Activated CD8-positive, alpha-beta T cell treated with anti-CD3 and anti-CD28 coated beads, Interleukin-2, amount 10 ng/mL, durations not matched to agents 7 days and 5 days (primary cell): Measurements from ENCODE around the gene GDI2. TPM values are rescaled to one million over a fixed set of nuclear protein-coding genes. Genes with fewer than 3 reads are reported as not detected.
"Not testable (repeated sequence)": the region's sequence is repeated elsewhere in the genome, so short reads cannot be mapped to it uniquely, and the experiment has no call there.

Source experiments
- ATAC-seq: fragments of 150-1000 bp; cut with Tn5 transposase; one replicate; pipeline ENCODE4 v1.10.0; 2021; ENCODE audit warnings: moderate library complexity
- CTCF ChIA-PET: fragments of 350-600 bp; sonication (Branson Sonifier 250); formaldehyde crosslinking; loops from one replicate; lab custom pipeline; 2021; ENCODE audit warnings: antibody characterized with exemption; lab: Charles Lee
- POLR2A ChIA-PET: fragments of 350-600 bp; sonication (Branson Sonifier 250); formaldehyde crosslinking; loops from one replicate; lab custom pipeline; 2021; ENCODE audit warnings: antibody characterized with exemption; lab: Charles Lee
- DNase-seq: peaks from one replicate; pipeline ENCODE4 v3.0.0-alpha.2; 2020
- H3K27ac Mint-ChIP-seq: one replicate; pipeline ENCODE4 v1.8.0; 2021; ENCODE audit warnings: mild to moderate bottlenecking, mixed read lengths
- H3K27me3 Mint-ChIP-seq: one replicate; pipeline ENCODE4 v1.8.0; 2021; ENCODE audit warnings: low read depth, mixed read lengths
- H3K36me3 Mint-ChIP-seq: one replicate; pipeline ENCODE4 v1.8.0; 2021; ENCODE audit warnings: low read depth, mixed read lengths
- H3K4me1 Mint-ChIP-seq: one replicate; pipeline ENCODE4 v1.8.0; 2021; ENCODE audit warnings: low read depth, mixed read lengths
- H3K4me3 Mint-ChIP-seq: one replicate; pipeline ENCODE4 v1.8.0; 2021; ENCODE audit warnings: mild to moderate bottlenecking, mixed read lengths
- H3K9me3 Mint-ChIP-seq: one replicate; pipeline ENCODE4 v1.8.0; 2022; ENCODE audit warnings: mixed read lengths; ENCODE audit not compliant: insufficient read depth
- total RNA-seq, 2 experiments: library from RNA; stranded (reverse); gene quantifications; one replicate each; pipeline ENCODE4 v1.2.3, GENCODE V29; 2021

Gene GDI2
- total RNA-seq, 2 experiments from 2014 or later, result 237 to 243 TPM

DNA sequence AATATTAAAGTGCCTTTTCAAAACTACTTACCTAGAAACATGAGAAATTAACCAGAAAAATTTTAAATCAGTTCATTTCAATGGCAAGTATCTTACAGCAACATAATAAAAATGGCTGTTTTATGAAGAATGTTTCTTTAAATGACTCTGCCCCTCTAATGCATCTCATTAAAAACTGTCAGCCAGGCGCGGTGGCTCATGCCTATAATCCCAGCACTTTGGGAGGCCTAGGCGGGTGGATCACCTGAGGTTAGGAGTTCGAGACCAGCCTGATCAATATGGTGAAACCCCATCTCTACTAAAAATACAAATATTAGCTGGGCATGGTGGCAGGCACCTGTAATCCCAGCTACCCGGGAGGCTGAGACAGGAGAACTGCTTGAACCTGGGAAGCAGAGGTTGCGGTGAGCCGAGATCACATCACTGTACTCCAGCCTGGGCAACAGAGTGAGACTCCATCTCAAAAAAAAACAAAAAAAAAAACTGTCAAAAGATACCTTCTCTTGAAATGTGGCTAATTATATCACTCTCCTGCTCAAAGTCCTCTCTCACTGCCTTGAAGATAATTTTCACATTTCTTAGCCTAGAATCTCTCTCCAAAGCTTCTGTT, 4.3 kb downstream of the GDI2 start:
- Mint-ChIP-seq H3K4me3 (peak overlapping the region; percentile 86), H3K36me3 (peaks cover 47% of the 10 kb centered on the region), H3K4me1 (peaks cover 50% of the 10 kb centered on the region), H3K27ac (peak overlapping the region; percentile 11)
- ChIA-PET CTCF (interaction anchor here (2.0 kb wide), 1 partner anchor 179 kb away, joined by 5 read pairs; no protein-coding TSS in a partner anchor), POLR2A (interaction anchor here (1.3 kb wide), 1 partner anchor 11 kb away, joined by 3 read pairs; no protein-coding TSS in a partner anchor)
- DNase-seq, H3K27me3 Mint-ChIP-seq, ATAC-seq, H3K9me3 Mint-ChIP-seq: not testable (repeated sequence)

DNA sequence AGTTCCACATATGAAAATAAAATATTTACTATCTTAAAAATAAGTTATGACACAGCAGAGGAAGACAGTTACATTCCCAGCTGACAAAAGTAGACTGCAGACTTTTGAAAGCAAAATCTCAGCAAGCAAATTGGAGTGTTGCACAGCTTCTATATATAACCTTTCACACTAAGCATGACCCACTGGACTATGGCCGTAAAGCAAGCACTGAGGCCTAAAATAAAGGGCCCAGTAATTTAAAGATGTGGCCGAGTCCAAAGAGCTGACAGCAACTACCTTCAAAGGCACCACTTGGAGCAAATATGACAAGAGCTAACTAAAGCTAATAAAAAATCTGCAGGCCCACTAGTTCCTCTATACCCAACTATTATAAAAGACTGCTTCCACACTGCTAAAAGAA, 6.5 kb downstream of the GDI2 start:
- ChIA-PET CTCF (no interaction called here), POLR2A (interaction anchor here (1.1 kb wide), 1 partner anchor 82 kb away, joined by 3 read pairs; no protein-coding TSS in a partner anchor)
- H3K4me1 Mint-ChIP-seq, result peaks cover 57% of the 10 kb centered on the region
- ATAC-seq (no peak), DNase-seq (no peak)
- no peaks in the 10 kb centered on the region for H3K27me3 Mint-ChIP-seq
- no peak overlapping the region for H3K4me3 Mint-ChIP-seq
- H3K27ac Mint-ChIP-seq, result no peak overlapping the region
- no peaks in the 10 kb centered on the region for H3K9me3 Mint-ChIP-seq
- H3K36me3 Mint-ChIP-seq, result peaks cover 53% of the 10 kb centered on the region

DNA sequence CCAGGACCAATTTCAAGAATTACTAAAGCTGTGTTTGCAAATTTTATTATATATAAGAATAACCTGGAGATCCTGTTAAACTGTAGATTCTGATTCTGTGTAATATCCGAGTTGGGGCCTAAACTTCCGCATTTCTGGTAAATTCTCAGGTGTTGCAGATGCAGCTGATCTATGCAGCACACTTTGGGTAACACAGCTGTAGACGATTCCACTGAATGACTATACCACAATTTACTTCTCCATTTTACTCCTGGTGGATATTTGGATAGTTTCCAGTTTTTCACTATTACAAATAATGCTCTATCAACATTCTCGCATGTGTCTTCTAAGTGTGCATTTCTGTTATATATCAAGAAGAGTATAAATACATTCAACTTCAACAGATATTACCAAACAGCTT, 7.5 kb downstream of the GDI2 start:
- POLR2A ChIA-PET, result no interaction called here

DNA sequence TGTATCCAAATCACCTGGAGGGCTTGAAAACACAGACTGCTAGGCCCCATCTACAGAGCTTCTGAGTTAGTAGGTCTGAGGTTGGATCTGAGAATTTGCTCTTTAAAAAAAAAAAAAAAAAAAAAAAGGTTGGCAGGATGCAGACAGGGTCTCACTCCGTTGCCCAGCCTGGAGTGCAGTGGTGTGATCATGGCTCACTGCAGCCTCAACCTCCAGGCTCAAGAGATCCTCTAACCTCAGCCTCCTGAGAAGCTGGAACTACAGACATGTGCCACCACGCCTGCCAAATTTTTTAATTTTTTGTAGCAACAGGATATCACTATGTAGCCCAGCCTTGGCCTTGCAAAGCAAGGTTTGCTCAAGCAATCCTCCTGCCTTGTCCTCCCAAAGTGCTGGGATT, 8.0 kb downstream of the GDI2 start:
- CTCF ChIA-PET, result no interaction called here

More for the DNA sequence above, 7.5 kb downstream of the GDI2 start:
- ATAC-seq (no peak), DNase-seq (no peak)
- no peak overlapping the region for H3K27ac Mint-ChIP-seq
- CTCF ChIA-PET, result no interaction called here
- no peaks in the 10 kb centered on the region for H3K9me3 Mint-ChIP-seq
- no peaks in the 10 kb centered on the region for H3K27me3 Mint-ChIP-seq
- H3K4me1 Mint-ChIP-seq, result peaks cover 50% of the 10 kb centered on the region
- H3K4me3 Mint-ChIP-seq, result no peak overlapping the region
- H3K36me3 Mint-ChIP-seq, result peaks cover 47% of the 10 kb centered on the region

DNA sequence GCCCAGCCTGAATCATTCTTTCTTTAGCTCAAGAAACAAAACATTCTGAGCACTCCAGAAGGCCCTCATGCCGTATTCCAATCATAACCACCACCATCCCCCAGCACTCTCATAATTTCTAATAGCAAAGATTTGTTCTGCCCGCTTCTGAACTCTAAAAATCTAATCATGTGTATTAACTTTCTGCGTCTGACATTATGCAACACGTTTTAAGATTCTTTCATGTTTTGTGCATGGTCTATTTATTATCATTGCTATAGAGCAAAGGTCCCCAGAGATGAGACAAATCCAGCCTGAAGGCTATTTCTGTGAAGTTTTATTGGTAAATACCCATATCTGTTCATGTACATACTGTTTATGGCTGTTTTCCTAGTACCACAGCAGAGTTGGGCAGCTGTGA, 8.8 kb downstream of the GDI2 start:
- H3K27me3 Mint-ChIP-seq, result no peaks in the 10 kb centered on the region
- peaks cover 39% of the 10 kb centered on the region for H3K4me1 Mint-ChIP-seq
- no peak overlapping the region for H3K4me3 Mint-ChIP-seq
- DNase-seq (no peak), ATAC-seq (no peak)
- H3K27ac Mint-ChIP-seq, result no peak overlapping the region
- ChIA-PET POLR2A (interaction anchor here (0.6 to 1.4 kb wide), 4 partner anchors 9 to 233 kb away, joined by 3 to 8 read pairs (median 6); partner anchors contain the start of gene GDI2), CTCF (no interaction called here)
- peaks cover 54% of the 10 kb centered on the region for H3K36me3 Mint-ChIP-seq
- no peaks in the 10 kb centered on the region for H3K9me3 Mint-ChIP-seq

More for the DNA sequence above, 8.0 kb downstream of the GDI2 start:
- ATAC-seq (no peak), DNase-seq (no peak)
- Mint-ChIP-seq H3K4me3 (no peak overlapping the region), H3K9me3 (no peaks in the 10 kb centered on the region), H3K4me1 (peaks cover 48% of the 10 kb centered on the region), H3K27ac (no peak overlapping the region), H3K36me3 (peaks cover 50% of the 10 kb centered on the region), H3K27me3 (no peaks in the 10 kb centered on the region)
- POLR2A ChIA-PET, result interaction anchor here (0.6 to 1.0 kb wide), 3 partner anchors 8 to 77 kb away, joined by 3 to 8 read pairs (median 3); partner anchors contain the start of gene GDI2

DNA sequence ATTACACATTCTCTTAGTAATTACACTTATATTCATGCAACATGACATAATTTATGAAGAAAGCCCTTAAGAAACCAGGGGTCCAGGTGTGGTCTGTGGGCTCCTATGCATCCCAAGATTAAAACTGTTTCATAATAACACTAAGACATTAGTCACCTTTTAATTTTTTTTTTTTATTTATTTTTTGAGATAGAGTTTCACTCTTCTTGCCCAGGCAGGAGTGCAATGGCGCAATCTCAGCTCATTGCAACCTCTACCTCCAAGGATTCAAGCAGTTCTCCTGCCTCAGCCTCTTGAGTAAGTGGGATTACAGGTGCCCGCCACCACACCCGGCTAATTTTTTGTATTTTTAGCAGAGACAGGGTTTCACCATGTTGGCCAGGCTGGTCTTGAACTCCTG, 12.5 kb downstream of the GDI2 start:
- Mint-ChIP-seq H3K27me3 (no peaks in the 10 kb centered on the region), H3K4me1 (peaks cover 15% of the 10 kb centered on the region), H3K27ac (no peak overlapping the region), H3K36me3 (peaks cover 50% of the 10 kb centered on the region), H3K4me3 (no peak overlapping the region), H3K9me3 (no peaks in the 10 kb centered on the region)
- no peak for DNase-seq
- ATAC-seq, result no peak
- ChIA-PET CTCF (interaction anchor here (1.0 kb wide), 1 partner anchor 14 kb away, joined by 3 read pairs; no protein-coding TSS in a partner anchor), POLR2A (no interaction called here)

DNA sequence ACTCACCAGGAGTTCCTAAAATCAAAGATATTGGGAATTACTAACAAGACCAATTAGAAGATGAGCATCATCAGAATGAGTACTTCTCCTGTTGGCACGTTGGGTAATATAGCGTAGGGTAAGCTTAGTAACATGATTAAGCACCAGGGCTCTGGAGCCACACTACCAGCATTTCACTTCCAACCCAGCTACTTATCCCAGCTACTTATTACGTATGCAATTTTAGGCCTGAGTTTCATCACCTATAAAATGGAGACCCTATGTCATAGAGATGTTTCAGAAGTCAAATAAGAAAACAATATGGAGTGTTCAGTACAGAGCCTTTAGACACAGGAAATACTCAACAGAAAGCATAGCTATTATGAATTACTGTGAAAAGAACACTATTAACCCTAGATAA, 19.0 kb downstream of the GDI2 start:
- POLR2A ChIA-PET, result no interaction called here
- no peaks in the 10 kb centered on the region for H3K9me3 Mint-ChIP-seq
- H3K36me3 Mint-ChIP-seq, result peaks cover 55% of the 10 kb centered on the region
- CTCF ChIA-PET, result interaction anchor here (1.1 to 1.5 kb wide), 2 partner anchors 16 to 79 kb away, joined by 3 to 4 read pairs; no protein-coding TSS in a partner anchor
- DNase-seq (no peak), ATAC-seq (no peak)
- H3K27ac Mint-ChIP-seq, result peak overlapping the region; percentile 24
- H3K4me1 Mint-ChIP-seq, result peaks cover 17% of the 10 kb centered on the region
- H3K4me3 Mint-ChIP-seq, result no peak overlapping the region
- no peaks in the 10 kb centered on the region for H3K27me3 Mint-ChIP-seq

DNA sequence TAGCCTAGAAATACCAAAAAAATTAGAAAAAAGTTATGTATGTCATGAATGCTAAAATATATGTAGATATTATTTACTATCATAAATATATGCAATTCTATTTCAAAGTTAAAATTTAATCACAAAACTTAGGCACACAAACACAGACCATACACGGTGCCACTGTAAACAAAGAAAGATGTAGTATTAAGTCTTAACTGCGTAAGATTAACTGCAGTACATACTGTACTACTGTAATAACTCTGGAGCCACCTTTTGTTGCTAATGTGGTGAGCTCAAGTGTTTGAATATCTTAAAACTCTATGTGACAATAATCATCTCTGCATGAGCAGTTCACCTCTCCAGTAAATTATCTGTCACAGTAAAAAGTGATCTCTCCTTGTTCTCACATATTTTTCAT, 23.6 kb downstream of the GDI2 start:
- Mint-ChIP-seq H3K4me3 (no peak overlapping the region), H3K36me3 (peaks cover 73% of the 10 kb centered on the region), H3K9me3 (peaks cover 1% of the 10 kb centered on the region), H3K4me1 (peaks cover 33% of the 10 kb centered on the region), H3K27ac (peak overlapping the region; percentile 50), H3K27me3 (no peaks in the 10 kb centered on the region)
- DNase-seq (no peak), ATAC-seq (no peak)
- ChIA-PET CTCF (no interaction called here), POLR2A (interaction anchor here (1.4 kb wide), 1 partner anchor 24 kb away, joined by 3 read pairs; the partner anchor contains the start of gene GDI2)

DNA sequence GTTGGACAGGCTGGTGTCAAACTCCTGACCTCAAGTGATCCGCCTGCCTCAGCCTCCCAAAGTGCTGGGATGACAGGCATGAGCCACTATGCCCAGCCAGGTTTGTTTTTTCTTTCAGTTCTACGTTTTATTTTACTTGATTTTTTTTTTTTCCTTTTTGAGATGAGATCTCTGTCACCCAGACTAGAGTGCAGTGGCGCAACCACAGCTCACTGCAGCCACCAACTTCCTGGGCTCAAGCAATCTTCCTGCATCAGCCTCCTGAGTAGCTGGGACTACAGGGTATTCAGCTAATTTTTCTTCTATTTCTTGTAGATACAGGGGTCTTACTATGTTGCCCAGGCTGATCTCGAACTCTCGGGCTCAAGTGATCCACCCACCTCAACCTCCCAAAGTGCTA, 24.3 kb downstream of the GDI2 start:
- ATAC-seq, result peak; percentile 66
- H3K27ac Mint-ChIP-seq, result peak overlapping the region; percentile 78
- H3K36me3 Mint-ChIP-seq, result peaks cover 74% of the 10 kb centered on the region
- POLR2A ChIA-PET, result no interaction called here
- peaks cover 34% of the 10 kb centered on the region for H3K4me1 Mint-ChIP-seq
- H3K27me3 Mint-ChIP-seq, result no peaks in the 10 kb centered on the region
- H3K9me3 Mint-ChIP-seq, result peaks cover 4% of the 10 kb centered on the region
- peak; percentile 47 for DNase-seq
- CTCF ChIA-PET, result interaction anchor here (0.6 to 1.0 kb wide), 3 partner anchors 10 to 165 kb away, joined by 3 to 4 read pairs (median 4); no protein-coding TSS in a partner anchor
- peak overlapping the region; percentile 23 for H3K4me3 Mint-ChIP-seq

DNA sequence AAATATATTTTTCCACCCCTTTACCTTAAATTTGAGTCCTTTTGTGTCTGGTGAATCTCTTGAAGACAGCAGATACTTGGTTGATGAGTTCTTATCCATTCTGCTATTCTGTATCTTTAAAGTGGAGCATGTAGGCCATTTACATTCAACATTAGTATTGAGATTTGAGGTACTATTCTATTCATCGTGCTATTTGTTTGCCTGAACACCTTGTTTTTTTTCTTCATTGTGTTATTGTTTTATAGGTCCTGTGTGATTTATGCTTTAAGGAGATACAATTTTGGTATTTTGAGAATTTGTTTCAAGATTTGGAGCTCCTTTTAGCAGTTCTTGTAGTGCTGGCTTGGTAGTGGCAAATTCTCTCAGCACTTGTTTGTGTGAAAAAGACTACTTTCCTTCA, 29.9 kb downstream of the GDI2 start:
- Mint-ChIP-seq H3K36me3 (peaks cover 85% of the 10 kb centered on the region), H3K27ac (no peak overlapping the region), H3K4me3 (no peak overlapping the region), H3K9me3 (peaks cover 7% of the 10 kb centered on the region), H3K4me1 (peaks cover 45% of the 10 kb centered on the region), H3K27me3 (no peaks in the 10 kb centered on the region)
- no peak for DNase-seq
- ChIA-PET CTCF (interaction anchor here (1.5 kb wide), 1 partner anchor 27 kb away, joined by 3 read pairs; no protein-coding TSS in a partner anchor), POLR2A (no interaction called here)
- no peak for ATAC-seq

DNA sequence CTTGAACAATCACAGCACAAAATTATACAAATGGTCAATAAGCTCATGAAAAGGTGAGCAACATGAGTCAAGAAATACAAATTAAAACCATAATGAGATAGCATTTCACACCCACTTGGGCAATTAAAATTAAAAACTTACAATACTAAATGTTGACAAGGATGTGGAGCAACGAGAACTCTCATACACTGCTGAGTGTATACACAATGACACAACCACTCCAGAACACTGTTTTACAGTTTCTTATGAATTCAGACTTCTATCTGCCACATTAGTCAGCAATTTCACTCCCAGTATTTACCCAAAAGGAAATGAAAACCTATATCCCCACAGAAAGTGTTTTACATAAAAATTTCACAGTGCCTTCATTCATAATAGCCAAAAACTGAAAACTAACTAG, 31.1 kb downstream of the GDI2 start:
- H3K36me3 Mint-ChIP-seq, result peaks cover 86% of the 10 kb centered on the region
- peaks cover 7% of the 10 kb centered on the region for H3K9me3 Mint-ChIP-seq
- CTCF ChIA-PET, result no interaction called here
- H3K4me1 Mint-ChIP-seq, result peaks cover 47% of the 10 kb centered on the region
- H3K27me3 Mint-ChIP-seq, result no peaks in the 10 kb centered on the region
- peak overlapping the region; percentile 5 for H3K27ac Mint-ChIP-seq
- H3K4me3 Mint-ChIP-seq, result no peak overlapping the region
- DNase-seq (no peak), ATAC-seq (no peak)
- POLR2A ChIA-PET, result no interaction called here

DNA sequence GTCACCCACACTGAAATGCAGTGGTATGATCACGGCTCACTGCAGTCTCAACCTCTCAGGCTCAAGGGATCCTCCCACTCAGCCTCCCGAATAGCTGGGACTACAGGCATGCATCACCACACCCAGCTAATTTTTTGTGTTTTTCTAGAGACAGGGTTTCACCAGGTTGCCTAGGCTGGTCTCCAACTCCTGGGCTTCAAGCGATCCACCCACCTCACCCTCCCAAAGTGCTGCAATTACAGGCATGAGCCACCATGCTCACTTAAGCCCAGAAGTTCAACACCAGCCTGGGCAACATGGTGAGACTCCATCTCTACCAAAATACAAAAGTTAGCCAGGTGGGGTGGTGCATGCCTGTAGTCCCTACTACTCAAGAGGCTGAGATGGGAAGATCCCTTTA, 33.5 kb downstream of the GDI2 start:
- DNase-seq, result no peak
- Mint-ChIP-seq H3K27me3 (no peaks in the 10 kb centered on the region), H3K4me1 (peaks cover 70% of the 10 kb centered on the region), H3K36me3 (peaks cover 83% of the 10 kb centered on the region), H3K9me3 (peaks cover 6% of the 10 kb centered on the region), H3K4me3 (no peak overlapping the region), H3K27ac (no peak overlapping the region)
- ChIA-PET POLR2A (no interaction called here), CTCF (no interaction called here)
- no peak for ATAC-seq
